Keratinocyte (primary cell): ENCODE measurements around the gene GRAMD2B.

Source experiments
- CTCF ChIP-seq, 3 experiments: IDR thresholded peaks in 1 of 3; conservative IDR thresholded peaks in 1 of 3; optimal IDR thresholded peaks in 1 of 3; 2 replicates in 2 of 3; 3 replicates in 1 of 3; pipeline versions ENCODE3 to v1.5.1; 2011; ENCODE audit warnings: low read length in 3 of 3, mild to moderate bottlenecking in 3 of 3, moderate library complexity in 2 of 3, control low read depth in 1 of 3, inconsistent platforms in 1 of 3; ENCODE audit not compliant: insufficient read depth in 2 of 3; ENCODE audit errors: extremely low read depth in 1 of 3
- EZH2 ChIP-seq: IDR thresholded peaks from one replicate; pipeline ENCODE4 v1.6.1; 2012; ENCODE audit warnings: inconsistent platforms, mild to moderate bottlenecking, low read length, moderate library complexity

DNA sequence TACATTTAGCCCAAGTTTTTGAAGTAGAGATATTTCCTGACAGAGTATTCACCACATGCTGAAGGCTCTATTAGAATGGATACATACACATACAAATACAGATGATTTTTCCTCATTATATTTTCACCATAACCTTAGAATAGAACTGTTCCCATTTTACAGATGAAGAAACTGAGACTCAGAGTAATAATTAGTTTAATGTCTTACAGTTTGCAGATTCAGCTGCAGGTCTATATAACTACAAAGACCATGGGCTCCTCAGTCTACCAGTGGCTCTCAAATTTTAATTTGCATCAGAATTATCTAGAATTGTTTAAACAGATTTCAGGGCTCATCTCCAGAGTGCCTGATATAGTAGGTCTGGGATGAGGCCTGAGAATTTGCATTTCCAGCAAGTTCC, 64.4 kb downstream of the GRAMD2B start:
- no peak for TF ChIP-seq CTCF (optimal IDR thresholded peaks at IDR 0.05 in 1 of 3, IDR thresholded peaks at IDR 0.05 in 1 of 3, conservative IDR thresholded peaks at IDR 0.05 in 1 of 3; ENCODE audit: extremely low read depth in 1 of 3, insufficient read depth in 2 of 3, low read length in 3 of 3)
- TF ChIP-seq EZH2, result no peak
